C4-2B (cell line): ENCODE measurements around the gene ACAN.

Experiments used
- ZFX ChIP-seq: fragments of 450-650 bp; IDR thresholded peaks from 2 replicates; pipeline ENCODE4 v1.6.1; 2017
- TF ChIP-seq, protein P1 (sequence below): fragments of 450-650 bp; conservative IDR thresholded peaks from 2 replicates; pipeline ENCODE4 v1.5.1; 2017; ENCODE audit warnings: mild to moderate bottlenecking

DNA sequence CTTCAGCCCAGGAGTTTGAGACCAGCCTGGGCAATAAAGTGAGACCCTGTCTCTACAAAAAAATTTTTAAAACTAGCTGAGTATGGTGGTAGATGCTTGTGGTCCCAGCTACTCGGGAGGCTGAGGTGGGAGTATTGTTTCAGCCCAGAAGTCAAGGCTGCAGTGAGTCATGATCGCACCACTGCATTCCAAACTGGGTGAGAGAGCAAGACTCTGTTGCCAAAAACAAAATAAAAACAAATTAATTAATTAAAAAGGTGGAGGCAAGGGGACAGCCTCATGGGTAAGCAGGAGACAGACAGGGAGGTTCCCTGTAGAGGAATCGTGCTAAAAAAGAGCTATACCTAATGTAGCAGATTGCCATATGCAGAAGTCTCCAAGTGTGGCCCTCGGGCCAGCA lies 79.5 kb downstream of the ACAN start:
- TF ChIP-seq, protein P1, sequence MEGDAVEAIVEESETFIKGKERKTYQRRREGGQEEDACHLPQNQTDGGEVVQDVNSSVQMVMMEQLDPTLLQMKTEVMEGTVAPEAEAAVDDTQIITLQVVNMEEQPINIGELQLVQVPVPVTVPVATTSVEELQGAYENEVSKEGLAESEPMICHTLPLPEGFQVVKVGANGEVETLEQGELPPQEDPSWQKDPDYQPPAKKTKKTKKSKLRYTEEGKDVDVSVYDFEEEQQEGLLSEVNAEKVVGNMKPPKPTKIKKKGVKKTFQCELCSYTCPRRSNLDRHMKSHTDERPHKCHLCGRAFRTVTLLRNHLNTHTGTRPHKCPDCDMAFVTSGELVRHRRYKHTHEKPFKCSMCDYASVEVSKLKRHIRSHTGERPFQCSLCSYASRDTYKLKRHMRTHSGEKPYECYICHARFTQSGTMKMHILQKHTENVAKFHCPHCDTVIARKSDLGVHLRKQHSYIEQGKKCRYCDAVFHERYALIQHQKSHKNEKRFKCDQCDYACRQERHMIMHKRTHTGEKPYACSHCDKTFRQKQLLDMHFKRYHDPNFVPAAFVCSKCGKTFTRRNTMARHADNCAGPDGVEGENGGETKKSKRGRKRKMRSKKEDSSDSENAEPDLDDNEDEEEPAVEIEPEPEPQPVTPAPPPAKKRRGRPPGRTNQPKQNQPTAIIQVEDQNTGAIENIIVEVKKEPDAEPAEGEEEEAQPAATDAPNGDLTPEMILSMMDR = no peak
- TF ChIP-seq ZFX = no peak
